ENCODE results near the gene OR2V2.

Gene OR2V2

GRCh38 chr5:181133610-181134231 lies 13.7 kb upstream of the OR2V2 start:
- Mint-ChIP-seq H3K4me1 (no peaks in the 10 kb centered on the region), H3K36me3 (ENCODE audit: low read depth) (no peaks in the 10 kb centered on the region)

GRCh38 chr5:181134259-181134658 lies 13.1 kb upstream of the OR2V2 start:
- H3K4me1 Mint-ChIP-seq, result no peaks in the 10 kb centered on the region
- H3K27me3 Mint-ChIP-seq (ENCODE audit: low read depth), result peaks cover 26% of the 10 kb centered on the region
- no peak for TF ChIP-seq CTCF (IDR thresholded peaks at IDR 0.05; ENCODE audit: unreplicated experiment in 3 of 3)
- peaks cover 26% of the 10 kb centered on the region for H3K9me3 Mint-ChIP-seq
- H3K4me3 Mint-ChIP-seq, result no peak overlapping the region
- no peaks in the 10 kb centered on the region for H3K36me3 Mint-ChIP-seq (ENCODE audit: low read depth)
- no peak overlapping the region for H3K27ac Mint-ChIP-seq

More at GRCh38 chr5:181133610-181134231, 13.7 kb upstream of the OR2V2 start:
- no peak overlapping the region for H3K27ac Mint-ChIP-seq
- no peak for TF ChIP-seq CTCF (IDR thresholded peaks at IDR 0.05; ENCODE audit: unreplicated experiment in 3 of 3)
- peaks cover 25% of the 10 kb centered on the region for H3K9me3 Mint-ChIP-seq
- no peak overlapping the region for H3K4me3 Mint-ChIP-seq
- H3K27me3 Mint-ChIP-seq (ENCODE audit: low read depth), result peaks cover 31% of the 10 kb centered on the region

GRCh38 chr5:181136361-181136955 lies 10.9 kb upstream of the OR2V2 start:
- no peak for TF ChIP-seq CTCF (IDR thresholded peaks at IDR 0.05; ENCODE audit: unreplicated experiment in 3 of 3)
- no peaks in the 10 kb centered on the region for H3K36me3 Mint-ChIP-seq (ENCODE audit: low read depth)
- peaks cover 28% of the 10 kb centered on the region for H3K27me3 Mint-ChIP-seq (ENCODE audit: low read depth)
- no peak overlapping the region for H3K4me3 Mint-ChIP-seq
- H3K4me1 Mint-ChIP-seq, result no peaks in the 10 kb centered on the region
- H3K27ac Mint-ChIP-seq, result no peak overlapping the region
- peaks cover 26% of the 10 kb centered on the region for H3K9me3 Mint-ChIP-seq

- Mint-ChIP-seq H3K27ac (no peak overlapping the region), H3K36me3 (ENCODE audit: low read depth) (no peaks in the 10 kb centered on the region), H3K4me1 (no peaks in the 10 kb centered on the region), H3K9me3 (peaks cover 23% of the 10 kb centered on the region), H3K4me3 (no peak overlapping the region), H3K27me3 (ENCODE audit: low read depth) (peaks cover 31% of the 10 kb centered on the region)
- TF ChIP-seq CTCF (IDR thresholded peaks at IDR 0.05; ENCODE audit: unreplicated experiment in 3 of 3), result no peak
Observed at GRCh38 chr5:181138258-181138657, 9.1 kb upstream of the OR2V2 start.

- Mint-ChIP-seq H3K27me3 (ENCODE audit: low read depth) (peaks cover 30% of the 10 kb centered on the region), H3K36me3 (ENCODE audit: low read depth) (no peaks in the 10 kb centered on the region), H3K27ac (no peak overlapping the region), H3K4me1 (no peaks in the 10 kb centered on the region), H3K4me3 (no peak overlapping the region), H3K9me3 (peaks cover 12% of the 10 kb centered on the region)
- TF ChIP-seq CTCF (IDR thresholded peaks at IDR 0.05; ENCODE audit: unreplicated experiment in 3 of 3), result no peak
Observed at GRCh38 chr5:181140766-181141165, 6.6 kb upstream of the OR2V2 start.

GRCh38 chr5:181142054-181142453 lies 5.3 kb upstream of the OR2V2 start:
- Mint-ChIP-seq H3K4me1 (no peaks in the 10 kb centered on the region), H3K27ac (no peak overlapping the region)
- no peak for TF ChIP-seq CTCF (IDR thresholded peaks at IDR 0.05; ENCODE audit: unreplicated experiment in 3 of 3)

More at GRCh38 chr5:181142054-181142453, 5.3 kb upstream of the OR2V2 start:
- H3K4me3 Mint-ChIP-seq, result no peak overlapping the region
- H3K27me3 Mint-ChIP-seq (ENCODE audit: low read depth), result peaks cover 38% of the 10 kb centered on the region
- H3K36me3 Mint-ChIP-seq (ENCODE audit: low read depth), result no peaks in the 10 kb centered on the region
- peaks cover 19% of the 10 kb centered on the region for H3K9me3 Mint-ChIP-seq

Measured in nephron (organoid).